Osteoblast (primary cell): Measurements from ENCODE around the gene DNMT1. TPM values are rescaled to one million over a fixed set of nuclear protein-coding genes. Genes with fewer than 3 reads are reported as not detected.

Experiments used
- DNase-seq: peaks from one replicate; pipeline ENCODE4 v3.0.0; 2011; ENCODE audit warnings: low spot score, mixed read lengths; ENCODE audit not compliant: insufficient read length; ENCODE audit errors: missing footprints
- H2AFZ ChIP-seq: 2 replicates; pipeline ENCODE4 v1.6.0; 2011; ENCODE audit warnings: mild to moderate bottlenecking, low read length
- H3K27ac ChIP-seq: 2 replicates; pipeline ENCODE4 v1.5.1; 2011; ENCODE audit warnings: mild to moderate bottlenecking, low read depth, low read length, moderate library complexity
- H3K27me3 ChIP-seq: 2 replicates; pipeline ENCODE4 v1.6.0; 2012; ENCODE audit warnings: mild to moderate bottlenecking, control low read depth, inconsistent platforms, low read length, moderate library complexity; ENCODE audit not compliant: insufficient read depth
- H3K36me3 ChIP-seq: 2 replicates; pipeline ENCODE4 v1.5.1; 2011; ENCODE audit warnings: mild to moderate bottlenecking, low read length, control low read depth, moderate library complexity; ENCODE audit not compliant: insufficient read depth
- H3K4me1 ChIP-seq: 2 replicates; pipeline ENCODE4 v1.5.1; 2011; ENCODE audit warnings: mild to moderate bottlenecking, low read length, control low read depth, moderate library complexity; ENCODE audit not compliant: insufficient read depth
- H3K4me2 ChIP-seq: 2 replicates; pipeline ENCODE4 v1.6.0; 2011; ENCODE audit warnings: mild to moderate bottlenecking, low read length; ENCODE audit not compliant: insufficient read depth
- H3K4me3 ChIP-seq: fragments of 200-600 bp; sonication (generic); 3 replicates; pipeline ENCODE4 v1.5.1; 2012; ENCODE audit warnings: mild to moderate bottlenecking, low read length, inconsistent platforms; ENCODE audit not compliant: insufficient read depth
- H3K79me2 ChIP-seq: 2 replicates; pipeline ENCODE4 v1.6.0; 2012; ENCODE audit warnings: mild to moderate bottlenecking, low read length, control low read depth, inconsistent platforms; ENCODE audit not compliant: insufficient read depth
- H3K9me3 ChIP-seq: 2 replicates; pipeline ENCODE4 v1.5.1; 2011; ENCODE audit warnings: low read depth, low read length, control low read depth
- H4K20me1 ChIP-seq: 2 replicates; pipeline ENCODE4 v1.6.0; 2012; ENCODE audit warnings: mild to moderate bottlenecking, low read length, control low read depth; ENCODE audit not compliant: insufficient read depth
- total RNA-seq: library from RNA; depleted of rRNA; stranded (reverse); fragments of >200 nt; gene quantifications from 2 replicates; pipeline ENCODE4 v1.2.3, GENCODE V29; 2012
- TF ChIP-seq, protein P1 (sequence below): IDR thresholded peaks from 2 replicates; pipeline ENCODE4 v1.5.1; 2011; ENCODE audit warnings: mild to moderate bottlenecking, low read depth, low read length, moderate library complexity; ENCODE audit errors: extremely low read depth

The DNMT1 gene
- total RNA-seq, 1 donor, result 33.7 TPM

DNA sequence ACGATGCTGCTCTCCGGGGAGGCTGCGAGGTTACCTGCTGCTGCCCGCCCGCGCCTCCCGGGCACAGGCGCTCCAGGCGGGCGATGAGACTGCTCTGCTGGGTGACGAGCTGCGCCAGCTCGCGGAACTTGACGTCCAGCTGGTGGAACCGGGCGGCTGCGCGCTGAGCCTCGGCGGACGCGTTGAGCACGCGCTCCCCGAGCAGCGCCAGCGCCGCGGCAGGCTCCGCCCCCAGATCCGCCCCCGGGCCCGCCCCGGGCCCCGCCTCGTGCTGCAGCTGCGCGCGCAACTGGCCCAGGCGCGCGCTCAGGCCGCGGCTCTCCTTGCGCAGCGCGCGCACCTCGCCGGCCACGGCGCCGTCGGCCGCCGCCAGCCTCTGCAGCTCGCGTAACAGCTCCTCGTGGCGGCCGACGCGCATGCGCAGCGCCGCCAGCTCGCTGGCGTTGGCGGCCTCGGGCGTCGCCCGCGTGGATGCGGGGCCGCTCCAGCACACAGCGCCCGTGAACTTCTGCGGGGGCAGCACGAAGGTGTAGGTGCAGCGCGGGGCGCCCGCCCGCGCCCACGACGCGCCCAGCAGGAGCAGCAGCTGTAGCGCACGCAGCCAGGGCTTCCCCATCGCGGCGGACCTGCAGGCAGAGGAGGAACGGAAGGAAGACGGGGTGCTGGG, 98.7 kb downstream of the DNMT1 start:
- peak overlapping the region; percentile 68 for H3K4me3 ChIP-seq
- peaks cover 8% of the 10 kb centered on the region for H3K4me1 ChIP-seq
- no peaks in the 10 kb centered on the region for H3K9me3 ChIP-seq
- no peaks in the 10 kb centered on the region for H3K27me3 ChIP-seq
- H3K4me2 ChIP-seq, result peak overlapping the region; percentile 87
- no peaks in the 10 kb centered on the region for H3K79me2 ChIP-seq
- peak; percentile 100 for DNase-seq
- peak overlapping the region; percentile 92 for H2AFZ ChIP-seq
- peak overlapping the region; percentile 12 for H3K27ac ChIP-seq
- H3K36me3 ChIP-seq, result peaks cover 9% of the 10 kb centered on the region
- TF ChIP-seq, protein P1, sequence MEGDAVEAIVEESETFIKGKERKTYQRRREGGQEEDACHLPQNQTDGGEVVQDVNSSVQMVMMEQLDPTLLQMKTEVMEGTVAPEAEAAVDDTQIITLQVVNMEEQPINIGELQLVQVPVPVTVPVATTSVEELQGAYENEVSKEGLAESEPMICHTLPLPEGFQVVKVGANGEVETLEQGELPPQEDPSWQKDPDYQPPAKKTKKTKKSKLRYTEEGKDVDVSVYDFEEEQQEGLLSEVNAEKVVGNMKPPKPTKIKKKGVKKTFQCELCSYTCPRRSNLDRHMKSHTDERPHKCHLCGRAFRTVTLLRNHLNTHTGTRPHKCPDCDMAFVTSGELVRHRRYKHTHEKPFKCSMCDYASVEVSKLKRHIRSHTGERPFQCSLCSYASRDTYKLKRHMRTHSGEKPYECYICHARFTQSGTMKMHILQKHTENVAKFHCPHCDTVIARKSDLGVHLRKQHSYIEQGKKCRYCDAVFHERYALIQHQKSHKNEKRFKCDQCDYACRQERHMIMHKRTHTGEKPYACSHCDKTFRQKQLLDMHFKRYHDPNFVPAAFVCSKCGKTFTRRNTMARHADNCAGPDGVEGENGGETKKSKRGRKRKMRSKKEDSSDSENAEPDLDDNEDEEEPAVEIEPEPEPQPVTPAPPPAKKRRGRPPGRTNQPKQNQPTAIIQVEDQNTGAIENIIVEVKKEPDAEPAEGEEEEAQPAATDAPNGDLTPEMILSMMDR, result no peak
- no peaks in the 10 kb centered on the region for H4K20me1 ChIP-seq

DNA sequence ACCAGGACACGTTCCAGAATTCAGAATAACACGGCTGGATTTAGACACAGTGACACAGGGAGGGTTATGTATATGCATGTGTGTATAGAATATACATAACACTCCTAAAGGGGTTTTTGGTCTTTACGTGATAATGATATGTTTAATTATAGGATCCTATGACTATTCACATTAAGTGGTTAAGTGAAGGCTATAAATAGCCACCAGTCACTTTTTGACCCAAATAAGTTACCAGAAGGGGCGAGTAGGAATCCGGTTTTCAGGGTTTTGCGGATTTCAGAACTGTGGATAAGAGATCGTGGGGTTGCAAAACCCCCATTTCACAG, 99.2 kb downstream of the DNMT1 start:
- no peak overlapping the region for H3K27ac ChIP-seq

DNA sequence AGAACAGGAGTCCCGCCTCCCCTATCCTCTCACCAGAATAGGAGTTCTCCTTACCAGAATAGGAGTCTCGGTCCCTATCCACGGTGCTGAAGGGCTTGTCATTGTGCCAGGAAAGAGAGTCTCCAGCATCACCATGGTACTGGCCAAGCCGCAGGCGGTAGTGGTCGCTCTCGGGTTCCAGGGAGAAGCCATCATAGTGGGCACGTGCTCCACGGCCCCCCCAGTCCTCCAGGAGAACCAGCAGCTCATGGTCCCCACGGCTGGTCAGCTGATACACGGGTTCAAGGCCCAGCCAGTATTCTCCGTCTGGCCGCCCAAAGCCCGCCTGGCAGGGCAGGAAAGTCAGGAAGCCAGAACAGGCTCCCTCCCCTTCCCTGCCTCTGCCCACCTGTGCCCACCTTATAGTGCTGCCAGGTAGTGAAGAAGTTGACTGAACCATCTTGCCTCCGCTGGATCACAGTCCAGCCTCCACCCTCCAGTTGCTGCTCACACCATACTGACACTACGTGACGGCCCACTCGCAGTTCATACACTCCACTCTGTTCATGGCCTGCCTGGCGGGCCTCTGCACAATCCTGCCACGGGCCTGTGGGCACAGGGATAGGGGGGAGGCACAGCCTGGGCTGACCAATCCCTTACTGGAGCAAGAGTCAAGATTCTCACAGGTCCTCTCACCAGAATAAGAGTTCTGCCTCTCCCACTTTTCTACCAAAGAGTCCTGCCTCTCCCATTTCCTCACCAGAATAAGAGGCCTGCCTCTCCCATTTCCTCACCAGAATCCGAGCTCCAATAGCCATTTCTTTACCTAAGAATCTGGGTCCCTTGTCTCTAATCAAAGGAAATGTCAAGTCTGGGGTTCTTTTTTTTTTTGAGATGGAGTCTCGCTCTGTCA, 101.2 kb downstream of the DNMT1 start:
- Histone ChIP-seq H2AFZ (no peak overlapping the region), H3K27ac (no peak overlapping the region), H3K79me2 (no peaks in the 10 kb centered on the region), H3K36me3 (peaks cover 9% of the 10 kb centered on the region), H3K4me2 (no peak overlapping the region), H3K4me1 (peaks cover 8% of the 10 kb centered on the region), H4K20me1 (no peaks in the 10 kb centered on the region), H3K9me3 (no peaks in the 10 kb centered on the region), H3K27me3 (no peaks in the 10 kb centered on the region), H3K4me3 (no peak overlapping the region)
- peak; percentile 68 for DNase-seq
- TF ChIP-seq, protein P1, result no peak

More for the DNA sequence above, 99.2 kb downstream of the DNMT1 start:
- peaks cover 8% of the 10 kb centered on the region for H3K4me1 ChIP-seq
- H3K36me3 ChIP-seq, result peaks cover 9% of the 10 kb centered on the region
- no peaks in the 10 kb centered on the region for H3K9me3 ChIP-seq
- no peaks in the 10 kb centered on the region for H3K79me2 ChIP-seq
- peak overlapping the region; percentile 54 for H2AFZ ChIP-seq
- no peaks in the 10 kb centered on the region for H4K20me1 ChIP-seq
- DNase-seq, result no peak
- TF ChIP-seq, protein P1, result no peak
- peak overlapping the region; percentile 60 for H3K4me3 ChIP-seq
- H3K27me3 ChIP-seq, result no peaks in the 10 kb centered on the region
- H3K4me2 ChIP-seq, result peak overlapping the region; percentile 74

DNA sequence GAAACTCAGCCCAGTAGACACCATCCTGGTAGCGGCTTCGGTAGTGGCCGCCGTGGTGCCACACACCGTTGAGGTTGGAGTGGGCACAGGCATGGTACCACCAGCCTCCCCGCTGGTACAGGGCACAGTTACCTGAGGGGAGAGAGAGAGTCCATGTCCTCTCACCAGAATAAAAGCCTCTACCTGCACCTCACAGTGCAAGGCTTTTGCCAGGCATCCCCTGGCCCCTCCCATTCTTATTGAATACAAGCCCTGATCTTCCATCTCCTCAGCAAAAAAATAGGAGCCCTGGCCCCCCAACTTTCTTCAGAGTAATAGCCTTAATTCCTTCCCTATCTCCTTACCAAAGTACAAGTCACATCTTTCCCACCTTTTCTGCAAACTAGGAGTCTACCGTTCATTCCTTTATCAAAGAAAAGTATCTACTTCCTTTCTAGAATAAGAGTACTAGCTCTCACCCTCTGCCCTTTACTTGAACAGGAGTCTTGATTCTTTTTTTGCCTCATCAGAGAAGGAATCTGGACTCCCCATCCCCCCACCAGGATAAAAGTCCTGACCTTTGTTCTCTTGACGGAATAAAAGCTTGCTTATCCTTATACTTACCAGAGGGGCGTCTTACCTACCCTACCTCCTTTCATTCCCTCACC, 102.0 kb downstream of the DNMT1 start:
- H2AFZ ChIP-seq, result no peak overlapping the region
- no peak overlapping the region for H3K4me3 ChIP-seq
- H3K4me2 ChIP-seq, result no peak overlapping the region
- peaks cover 9% of the 10 kb centered on the region for H3K36me3 ChIP-seq
- no peaks in the 10 kb centered on the region for H3K27me3 ChIP-seq
- DNase-seq, result peak; percentile 71
- H3K79me2 ChIP-seq, result no peaks in the 10 kb centered on the region
- no peak overlapping the region for H3K27ac ChIP-seq
- H3K9me3 ChIP-seq, result no peaks in the 10 kb centered on the region
- H4K20me1 ChIP-seq, result no peaks in the 10 kb centered on the region
- H3K4me1 ChIP-seq, result peaks cover 8% of the 10 kb centered on the region
- TF ChIP-seq, protein P1, result no peak
